Stromal cell of bone marrow (primary cell): ENCODE measurements around the gene AOC3.
A peak's percentile ranks its signal among the peaks of the same experiment; 100 is the strongest.
"Not testable (repeated sequence)": the region's sequence is repeated elsewhere in the genome, so short reads cannot be mapped to it uniquely, and the experiment has no call there.

Experiments
- DNase-seq: peaks from one replicate; pipeline ENCODE4 v3.0.0-alpha.2; 2012; ENCODE audit warnings: low read depth

The AOC3 gene

DNA sequence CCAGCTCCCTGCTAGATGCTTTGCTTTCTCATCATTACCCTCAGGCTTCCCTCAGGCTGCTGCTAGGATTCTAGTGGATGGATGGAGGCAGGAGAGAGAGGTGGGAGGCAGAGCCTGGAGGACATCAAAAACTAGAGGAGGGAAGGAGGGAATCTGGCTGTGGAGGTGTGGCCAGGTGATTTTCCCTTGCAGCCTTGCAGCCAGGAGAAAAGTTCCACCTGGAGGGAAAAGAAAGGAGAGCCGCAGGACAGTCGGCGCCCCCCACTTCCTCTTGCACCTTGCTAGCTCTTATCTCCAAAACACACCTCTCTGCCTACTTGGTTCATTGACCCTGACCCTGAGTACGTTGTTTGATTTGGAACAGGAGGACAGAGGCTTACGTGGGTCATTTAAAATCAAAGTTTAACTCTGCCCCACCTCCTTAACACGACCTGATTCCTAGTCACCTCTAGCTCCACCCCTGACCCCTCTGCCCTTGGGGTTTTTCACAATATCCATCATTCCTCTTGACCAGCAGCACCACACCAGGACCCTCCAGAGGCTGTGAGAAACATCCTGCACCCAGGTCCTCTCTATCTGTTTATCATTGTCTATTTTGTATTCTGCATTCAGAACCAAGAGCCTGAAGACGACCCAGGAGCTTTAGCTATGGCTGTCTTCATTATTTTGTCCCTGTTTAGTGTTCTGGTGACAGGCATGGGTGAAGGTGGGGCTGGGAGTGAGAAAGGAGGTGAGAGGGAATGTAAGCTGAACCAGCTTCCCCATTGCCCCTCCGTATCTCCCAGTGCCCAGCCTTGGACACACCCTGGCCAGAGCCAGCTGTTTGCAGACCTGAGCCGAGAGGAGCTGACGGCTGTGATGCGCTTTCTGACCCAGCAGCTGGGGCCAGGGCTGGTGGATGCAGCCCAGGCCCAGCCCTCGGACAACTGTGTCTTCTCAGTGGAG, 15.9 kb downstream of the AOC3 start:
- DNase-seq: no peak

- DNase-seq: not testable (repeated sequence)
Observed at GRCh38 chr17:42867694-42868261, 16.8 kb downstream of the AOC3 start.

DNA sequence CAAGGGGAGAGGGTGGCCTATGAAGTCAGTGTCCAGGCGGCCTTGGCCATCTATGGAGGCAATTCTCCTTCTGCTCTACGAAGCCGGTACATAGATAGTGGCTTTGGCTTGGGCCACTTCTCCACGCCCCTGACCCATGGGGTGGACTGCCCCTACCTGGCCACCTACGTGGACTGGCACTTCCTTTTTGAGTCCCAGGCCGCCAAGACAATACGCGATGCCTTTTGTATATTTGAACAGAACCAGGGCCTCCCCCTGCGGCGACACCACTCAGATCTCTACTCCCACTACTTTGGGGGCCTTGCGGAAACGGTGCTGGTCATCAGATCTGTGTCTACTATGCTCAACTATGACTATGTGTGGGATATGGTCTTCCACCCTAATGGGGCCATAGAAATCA, 17.3 kb downstream of the AOC3 start:
- DNase-seq: no peak

DNA sequence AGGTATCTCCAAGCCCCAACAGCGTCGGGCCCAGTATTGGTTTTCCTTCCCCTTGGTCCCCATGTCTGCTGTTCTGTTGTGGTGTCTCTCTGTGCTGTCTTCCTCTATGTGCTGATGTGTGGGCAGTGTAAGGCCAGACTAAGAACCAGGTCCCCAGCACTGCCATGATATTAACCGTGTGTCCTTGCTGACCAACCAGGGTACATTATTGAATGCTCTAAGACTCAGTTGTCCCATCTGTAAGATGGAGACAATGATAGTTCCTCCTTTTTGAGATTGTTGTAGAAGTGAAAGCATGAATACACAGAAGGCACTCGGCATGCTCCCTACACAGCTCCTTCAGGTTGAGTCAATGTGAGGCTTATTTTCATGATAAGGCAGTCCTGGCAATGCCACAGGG, 20.6 kb downstream of the AOC3 start:
- DNase-seq: no peak

- DNase-seq: no peak
Observed at GRCh38 chr17:42872251-42872965, 21.4 kb downstream of the AOC3 start.

- DNase-seq: no peak
Observed at GRCh38 chr17:42873315-42873714, 22.3 kb downstream of the AOC3 start.

DNA sequence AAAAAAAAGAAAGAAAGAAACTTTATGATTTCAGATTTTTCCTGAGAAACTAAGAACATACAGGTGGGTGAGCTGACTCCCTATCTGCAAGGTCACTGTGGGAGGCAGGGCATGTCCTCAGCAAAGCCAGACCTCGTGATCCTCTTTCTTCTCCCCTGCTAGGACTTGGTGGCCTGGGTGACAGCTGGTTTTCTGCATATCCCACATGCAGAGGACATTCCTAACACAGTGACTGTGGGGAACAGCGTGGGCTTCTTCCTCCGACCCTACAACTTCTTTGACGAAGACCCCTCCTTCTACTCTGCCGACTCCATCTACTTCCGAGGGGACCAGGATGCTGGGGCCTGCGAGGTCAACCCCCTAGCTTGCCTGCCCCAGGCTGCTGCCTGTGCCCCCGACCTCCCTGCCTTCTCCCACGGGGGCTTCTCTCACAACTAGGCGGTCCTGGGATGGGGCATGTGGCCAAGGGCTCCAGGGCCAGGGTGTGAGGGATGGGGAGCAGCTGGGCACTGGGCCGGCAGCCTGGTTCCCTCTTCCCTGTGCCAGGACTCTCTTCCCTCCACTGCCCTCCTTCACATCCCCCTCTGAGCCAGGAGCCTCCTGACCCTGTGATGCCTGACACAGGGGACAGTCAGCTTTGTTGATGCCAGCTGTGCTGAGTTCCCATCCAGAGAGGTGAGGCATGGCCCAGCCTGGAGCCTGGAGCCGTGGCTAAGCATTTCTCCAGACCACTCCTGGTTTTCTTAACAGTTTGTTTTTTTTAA, 23.1 kb downstream of the AOC3 start:
- DNase-seq: not testable (repeated sequence)

DNA sequence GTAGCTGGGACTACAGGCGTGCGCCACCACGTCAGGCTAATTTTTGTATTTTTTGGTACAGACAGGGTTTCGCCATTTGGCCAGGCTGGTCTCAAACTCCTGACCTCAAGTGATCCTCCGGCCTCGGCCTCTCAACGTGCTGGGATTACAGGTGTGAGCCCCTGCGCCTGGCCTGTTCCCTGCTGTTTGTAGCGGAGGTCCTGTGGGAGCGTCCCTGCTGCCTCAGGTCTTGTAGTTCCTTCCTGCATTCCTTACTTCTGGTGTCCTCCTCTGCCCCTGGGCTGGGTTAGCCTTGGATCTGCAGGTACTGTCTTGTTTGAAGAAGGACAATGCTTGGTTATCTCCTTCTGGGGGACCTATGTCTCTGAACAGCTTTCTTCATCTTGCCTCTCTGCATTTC, 26.0 kb downstream of the AOC3 start:
- DNase-seq: no peak

DNA sequence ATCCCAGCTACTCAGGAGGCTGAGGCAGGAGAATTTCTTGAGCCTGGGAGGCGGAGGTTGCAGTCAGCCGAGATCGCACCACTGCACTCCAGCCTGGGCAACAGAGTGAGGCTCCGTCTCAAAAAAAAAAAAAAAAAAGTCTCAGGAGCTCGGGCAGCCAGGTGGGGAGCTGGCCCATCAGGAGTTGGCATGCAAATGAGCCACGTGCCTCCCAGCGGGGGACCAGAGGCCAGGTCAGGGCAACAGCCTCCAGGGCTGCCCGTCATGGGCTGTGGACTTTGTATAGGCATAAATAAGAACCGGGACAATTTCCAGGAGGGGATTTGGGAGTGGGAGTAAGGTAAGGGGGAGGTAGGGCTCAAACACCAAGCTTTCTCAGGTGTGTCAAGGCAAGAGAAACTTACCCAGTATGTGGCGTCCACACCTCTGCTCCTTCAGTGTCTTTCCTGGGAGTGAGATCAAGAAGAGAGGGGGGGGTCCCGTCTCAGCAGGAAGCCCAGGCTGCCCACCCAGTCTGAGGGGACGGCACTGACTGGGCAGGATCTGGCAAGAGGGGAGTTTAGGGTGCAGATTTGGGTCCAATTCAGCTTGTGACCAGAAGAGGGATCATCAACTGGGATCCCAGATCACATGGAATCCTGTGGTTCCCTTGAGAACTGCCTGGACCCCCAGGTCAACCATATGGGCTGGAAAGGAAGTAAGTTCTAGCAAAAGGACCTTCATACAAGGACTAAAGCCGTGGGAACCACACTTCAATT, 27.3 kb downstream of the AOC3 start:
- no peak for DNase-seq

GRCh38 chr17:42878924-42879595, 28.1 kb downstream of the AOC3 start:
- DNase-seq: no peak

DNA sequence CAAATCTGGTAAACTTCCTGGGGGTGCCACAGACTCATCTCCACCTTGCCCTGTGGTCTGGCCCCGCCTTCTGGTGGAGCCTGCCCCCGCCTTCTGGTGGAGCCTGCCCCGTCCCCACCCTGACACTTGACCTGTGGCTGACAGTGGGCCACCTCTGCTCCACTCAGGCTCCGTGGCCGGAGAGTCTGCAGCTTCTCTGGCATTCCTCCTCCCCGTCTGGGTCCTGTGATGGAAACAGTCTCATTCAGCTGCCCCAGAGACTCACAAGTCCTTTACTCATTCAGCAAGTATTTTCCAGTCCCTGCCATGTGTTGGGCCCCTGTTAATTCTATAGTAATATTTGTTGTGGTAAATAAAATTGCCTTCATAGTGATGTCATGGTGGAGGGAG, 28.6 kb downstream of the AOC3 start:
- peak; percentile 20 for DNase-seq

GRCh38 chr17:42880776-42881310, 29.8 kb downstream of the AOC3 start:
- DNase-seq: no peak

- not testable (repeated sequence) for DNase-seq
Observed at GRCh38 chr17:42881706-42882105, 30.7 kb downstream of the AOC3 start.

- no peak for DNase-seq
Observed at GRCh38 chr17:42882166-42882565, 31.2 kb downstream of the AOC3 start.

GRCh38 chr17:42883802-42884558, 33.0 kb downstream of the AOC3 start:
- DNase-seq: no peak

DNA sequence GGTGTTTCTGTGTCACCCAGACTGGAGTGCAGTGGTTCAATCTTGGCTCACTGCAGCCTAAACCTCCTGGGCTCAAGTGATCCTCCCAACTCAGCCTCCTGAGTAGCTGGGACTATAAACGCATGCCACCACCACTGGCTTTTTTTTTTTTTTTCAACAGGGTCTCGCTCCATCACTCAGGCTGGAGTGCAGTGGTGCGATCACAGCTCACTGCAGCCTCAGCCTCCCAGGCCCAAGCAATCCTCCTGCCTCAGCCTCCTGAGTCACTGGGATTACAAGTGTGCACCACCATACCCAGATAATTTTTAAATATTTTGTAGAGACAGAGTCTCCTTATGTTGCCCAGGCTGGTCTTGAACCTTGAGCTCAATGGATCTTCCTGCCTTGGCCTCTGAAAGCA, 34.8 kb downstream of the AOC3 start:
- DNase-seq: not testable (repeated sequence)

GRCh38 chr17:42886283-42887176, 35.5 kb downstream of the AOC3 start:
- DNase-seq: no peak

- no peak for DNase-seq
Observed at GRCh38 chr17:42889809-42890208, 38.8 kb downstream of the AOC3 start.
